H1 (cell line): ENCODE measurements around the gene HAGH. TPM values are rescaled to one million over a fixed set of nuclear protein-coding genes. Genes with fewer than 3 reads are reported as not detected.
A peak's percentile ranks its signal among the peaks of the same experiment; 100 is the strongest.

Experiments used
- CTCF ChIA-PET: fragments of 300-600 bp; sonication (Branson Sonifier 250); formaldehyde crosslinking; loops from one replicate; lab custom pipeline; 2021; ENCODE audit not compliant: partially characterized antibody; lab: Charles Lee
- POLR2A ChIA-PET: fragments of 300-600 bp; sonication (Branson Sonifier 250); formaldehyde crosslinking; loops from one replicate; lab custom pipeline; 2021; ENCODE audit warnings: inconsistent platforms; ENCODE audit not compliant: partially characterized antibody; lab: Charles Lee
- DNase-seq, 2 experiments: peaks; one replicate each; pipeline versions ENCODE4 v3.0.0 to v3.0.0-alpha.2; 2010 to 2022; ENCODE audit warnings: low spot score in 2 of 2, low read depth in 1 of 2, mixed read lengths in 1 of 2
- FAIRE-seq: peaks from 2 replicates; lab custom pipeline; 2011; peaks lifted over from hg19 to GRCh38; lab: Jason Lieb, UNC
- H2AFZ ChIP-seq: 2 replicates; pipeline ENCODE4 v1.8.1; 2012; ENCODE audit warnings: low read length, inconsistent platforms
- H2AK5ac ChIP-seq: 2 replicates; pipeline ENCODE4 v1.6.1; 2013; ENCODE audit warnings: low read depth, low read length
- H2BK120ac ChIP-seq: replicated peaks from 2 replicates; pipeline ENCODE3; 2013; ENCODE audit warnings: low read depth, low read length, inconsistent platforms
- H2BK12ac ChIP-seq: 2 replicates; pipeline ENCODE4 v1.6.1; 2013; ENCODE audit warnings: low read depth, low read length
- H2BK15ac ChIP-seq: 2 replicates; pipeline ENCODE4 v1.6.1; 2013; ENCODE audit warnings: low read length
- H2BK20ac ChIP-seq: 2 replicates; pipeline ENCODE4 v1.6.1; 2013; ENCODE audit warnings: low read length
- H2BK5ac ChIP-seq: 2 replicates; pipeline ENCODE4 v1.6.1; 2013; ENCODE audit warnings: low read depth, low read length
- H3K14ac ChIP-seq: 2 replicates; pipeline ENCODE4 v1.6.1; 2013; ENCODE audit warnings: inconsistent platforms; ENCODE audit not compliant: insufficient read length
- H3K18ac ChIP-seq: 2 replicates; pipeline ENCODE4 v1.6.1; 2013; ENCODE audit warnings: low read length; ENCODE audit errors: extremely low read depth
- H3K23ac ChIP-seq: 2 replicates; pipeline ENCODE4 v1.6.1; 2013; ENCODE audit warnings: inconsistent platforms; ENCODE audit not compliant: insufficient read length
- H3K23me2 ChIP-seq: 2 replicates; pipeline ENCODE4 v1.6.1; 2013; ENCODE audit warnings: low read depth, low read length
- H3K27ac ChIP-seq: 2 replicates; pipeline ENCODE4 v1.6.1; 2011; ENCODE audit warnings: low read depth, low read length, inconsistent platforms
- H3K27me3 ChIP-seq, 4 experiments: replicated peaks in 1 of 4; 1 replicate in 1 of 4; 2 replicates in 3 of 4; pipeline versions ENCODE4 v1.6.1 to v1.8.1; 2011 to 2013; ENCODE audit warnings: low read length in 3 of 4, mild to moderate bottlenecking in 3 of 4, inconsistent platforms in 2 of 4, mixed read lengths in 2 of 4, moderate library complexity in 1 of 4; ENCODE audit not compliant: control insufficient read depth in 3 of 4, insufficient read depth in 3 of 4; ENCODE audit errors: extremely low read depth in 1 of 4
- H3K36me3 ChIP-seq, 4 experiments: 2 replicates each; pipeline versions ENCODE4 v1.6.1 to v1.8.1; 2011 to 2013; ENCODE audit warnings: mild to moderate bottlenecking in 4 of 4, low read length in 3 of 4, moderate library complexity in 2 of 4, control low read depth in 1 of 4, inconsistent platforms in 1 of 4; ENCODE audit not compliant: insufficient read depth in 4 of 4, control insufficient read depth in 2 of 4
- H3K4ac ChIP-seq: replicated peaks from 2 replicates; pipeline ENCODE3; 2013; ENCODE audit warnings: low read length, low read depth, mixed read lengths, inconsistent platforms; ENCODE audit not compliant: insufficient read length
- H3K4me1 ChIP-seq, 4 experiments: replicated peaks in 1 of 4; 1 replicate in 1 of 4; 2 replicates in 3 of 4; pipeline versions ENCODE4 v1.6.1 to v1.8.1; 2011 to 2013; ENCODE audit warnings: low read length in 3 of 4, inconsistent platforms in 2 of 4, mixed read lengths in 1 of 4; ENCODE audit not compliant: insufficient read depth in 4 of 4, control insufficient read depth in 3 of 4
- H3K4me2 ChIP-seq, 2 experiments: 2 replicates each; pipeline versions ENCODE4 v1.6.1 to v1.8.1; 2011 to 2013; ENCODE audit warnings: low read depth in 2 of 2, low read length in 2 of 2, control low read depth in 1 of 2, inconsistent platforms in 1 of 2, mild to moderate bottlenecking in 1 of 2; ENCODE audit not compliant: insufficient read depth in 1 of 2
- H3K4me3 ChIP-seq, 4 experiments: fragments of 200-600, 300-600 bp in 1 of 4; sonication (generic), shearing (Covaris generic), sonication (Bioruptor Twin) in 1 of 4; 2 replicates each; pipeline versions ENCODE4 v1.5.1 to v1.8.1; 2011 to 2016; ENCODE audit warnings: low read length in 4 of 4, low read depth in 3 of 4, control low read depth in 2 of 4, inconsistent platforms in 2 of 4, mild to moderate bottlenecking in 2 of 4, mixed read lengths in 1 of 4, moderate library complexity in 1 of 4; ENCODE audit not compliant: insufficient read depth in 2 of 4; ENCODE audit errors: extremely low read depth in 1 of 4
- H3K56ac ChIP-seq: replicated peaks from 2 replicates; pipeline ENCODE3; 2013; ENCODE audit warnings: low read depth, mild to moderate bottlenecking, mixed read lengths, low read length, inconsistent platforms; ENCODE audit not compliant: insufficient read length
- H3K79me1 ChIP-seq: 2 replicates; pipeline ENCODE4 v1.6.1; 2013; ENCODE audit warnings: low read depth, low read length, control low read depth
- H3K79me2 ChIP-seq, 2 experiments: 2 replicates each; pipeline versions ENCODE4 v1.6.1 to v1.8.1; 2012 to 2013; ENCODE audit warnings: low read length in 2 of 2, mild to moderate bottlenecking in 2 of 2, inconsistent platforms in 1 of 2; ENCODE audit not compliant: insufficient read depth in 2 of 2, control insufficient read depth in 1 of 2
- H3K9ac ChIP-seq, 4 experiments: replicated peaks in 1 of 4; 1 replicate in 1 of 4; 2 replicates in 3 of 4; pipeline versions ENCODE4 v1.6.1 to v1.8.1; 2011 to 2013; ENCODE audit warnings: low read depth in 3 of 4, low read length in 3 of 4, control low read depth in 2 of 4, mild to moderate bottlenecking in 2 of 4, moderate library complexity in 2 of 4, inconsistent platforms in 1 of 4; ENCODE audit errors: extremely low read depth in 1 of 4
- H3K9me3 ChIP-seq, 2 experiments: 2 replicates each; pipeline versions ENCODE4 v1.6.1 to v1.8.1; 2012 to 2013; ENCODE audit warnings: mild to moderate bottlenecking in 2 of 2, moderate library complexity in 2 of 2, control low read depth in 1 of 2, inconsistent platforms in 1 of 2, low read depth in 1 of 2, low read length in 1 of 2, mixed read lengths in 1 of 2; ENCODE audit not compliant: insufficient read depth in 2 of 2
- H4K20me1 ChIP-seq, 2 experiments: replicated peaks in 1 of 2; 2 replicates each; pipeline versions ENCODE3 to v1.8.1; 2011 to 2013; ENCODE audit warnings: inconsistent platforms in 2 of 2, low read length in 2 of 2, mild to moderate bottlenecking in 1 of 2; ENCODE audit not compliant: insufficient read depth in 2 of 2, control insufficient read depth in 1 of 2
- H4K5ac ChIP-seq: 2 replicates; pipeline ENCODE4 v1.6.1; 2013; ENCODE audit warnings: low read length, low read depth, mixed read lengths, inconsistent platforms; ENCODE audit not compliant: insufficient read length
- H4K8ac ChIP-seq: 2 replicates; pipeline ENCODE4 v1.8.0; 2013; ENCODE audit warnings: mild to moderate bottlenecking, moderate library complexity, low read length, inconsistent platforms; ENCODE audit not compliant: insufficient read depth; ENCODE audit errors: extremely low read depth
- H4K91ac ChIP-seq: replicated peaks from 2 replicates; pipeline ENCODE3; 2013; ENCODE audit warnings: low read length, mixed read lengths, inconsistent platforms; ENCODE audit not compliant: insufficient read length
- GABPA ChIP-seq: IDR thresholded peaks from 2 replicates; pipeline ENCODE4 v1.6.1; 2011; ENCODE audit warnings: mild to moderate bottlenecking, low read length, moderate library complexity, borderline replicate concordance; ENCODE audit not compliant: insufficient read depth
- JUN ChIP-seq: IDR thresholded peaks from 2 replicates; pipeline ENCODE4 v1.6.1; 2011; ENCODE audit warnings: low read depth, mild to moderate bottlenecking, improper control_type of control experiment, low read length
- MAFK ChIP-seq: IDR thresholded peaks from 2 replicates; pipeline ENCODE4 v1.6.1; 2012; ENCODE audit warnings: low read depth, mild to moderate bottlenecking, improper control_type of control experiment, low read length
- MAX ChIP-seq: IDR thresholded peaks from 2 replicates; pipeline ENCODE4 v1.6.1; 2012; ENCODE audit warnings: inconsistent platforms
- RAD21 ChIP-seq, 2 experiments: IDR thresholded peaks in 1 of 2; conservative IDR thresholded peaks in 1 of 2; 2 replicates each; pipeline ENCODE4 v1.6.1; 2011; ENCODE audit warnings: low read depth in 2 of 2, low read length in 2 of 2, improper control_type of control experiment in 1 of 2, inconsistent platforms in 1 of 2, mild to moderate bottlenecking in 1 of 2, moderate library complexity in 1 of 2
- SUZ12 ChIP-seq: fragments of 200-600 bp; sonication (generic); IDR thresholded peaks from 2 replicates; pipeline ENCODE4 v1.6.1; 2012; ENCODE audit warnings: mild to moderate bottlenecking, inconsistent platforms, low read length, moderate library complexity, mixed read lengths
- WGBS, 2 experiments: shearing (Covaris generic) in 1 of 2; methylation state at CpG; one replicate each; pipeline versions ENCODE4 v1.1.6 to v1.1.7; 2013 to 2015; ENCODE audit warnings: low lambda C conversion rate in 2 of 2, mixed read lengths in 2 of 2, inconsistent platforms in 1 of 2, low coverage in 1 of 2, missing lambda C conversion rate in 1 of 2; ENCODE audit not compliant: insufficient replicate concordance in 2 of 2, insufficient coverage in 1 of 2, insufficient read length in 1 of 2; ENCODE audit errors: extremely low coverage in 1 of 2, missing lambda C conversion rate in 1 of 2; 5-methylcytosine and 5-hydroxymethylcytosine counted together
- polyA plus RNA-seq, 7 experiments: library from polyadenylated mRNA; depleted of rRNA in 3 of 7; stranded (reverse) in 5 of 7; unstranded in 2 of 7; fragments of >200 nt in 5 of 7; fragments of 200-250 nt in 2 of 7; gene quantifications; 1 replicate in 5 of 7; 2 replicates in 1 of 7; 4 replicates in 1 of 7; pipeline versions ENCODE4 v1.2.1 to v1.2.3, GENCODE V29; 2011 to 2013; ENCODE audit warnings: missing spikeins in 2 of 7, mixed read lengths in 2 of 7
- total RNA-seq: library from RNA; stranded (reverse); fragmentation: NEBNext Ultra II Directional; extraction: Animal tissue kit (Norgen Biotek cat#: 25700); gene quantifications from 2 replicates; pipeline ENCODE4 v1.2.1, GENCODE V29; 2021
- TF ChIP-seq, protein P1 (sequence below): IDR thresholded peaks from 2 replicates; pipeline ENCODE4 v1.6.1; 2012; ENCODE audit warnings: inconsistent platforms

The HAGH gene
- total and polyA plus RNA-seq, 2 of the 8 experiments (the other 6 are each of a cell fraction or from before 2014, with no cell fraction given): 28.7 to 40.6 TPM

DNA sequence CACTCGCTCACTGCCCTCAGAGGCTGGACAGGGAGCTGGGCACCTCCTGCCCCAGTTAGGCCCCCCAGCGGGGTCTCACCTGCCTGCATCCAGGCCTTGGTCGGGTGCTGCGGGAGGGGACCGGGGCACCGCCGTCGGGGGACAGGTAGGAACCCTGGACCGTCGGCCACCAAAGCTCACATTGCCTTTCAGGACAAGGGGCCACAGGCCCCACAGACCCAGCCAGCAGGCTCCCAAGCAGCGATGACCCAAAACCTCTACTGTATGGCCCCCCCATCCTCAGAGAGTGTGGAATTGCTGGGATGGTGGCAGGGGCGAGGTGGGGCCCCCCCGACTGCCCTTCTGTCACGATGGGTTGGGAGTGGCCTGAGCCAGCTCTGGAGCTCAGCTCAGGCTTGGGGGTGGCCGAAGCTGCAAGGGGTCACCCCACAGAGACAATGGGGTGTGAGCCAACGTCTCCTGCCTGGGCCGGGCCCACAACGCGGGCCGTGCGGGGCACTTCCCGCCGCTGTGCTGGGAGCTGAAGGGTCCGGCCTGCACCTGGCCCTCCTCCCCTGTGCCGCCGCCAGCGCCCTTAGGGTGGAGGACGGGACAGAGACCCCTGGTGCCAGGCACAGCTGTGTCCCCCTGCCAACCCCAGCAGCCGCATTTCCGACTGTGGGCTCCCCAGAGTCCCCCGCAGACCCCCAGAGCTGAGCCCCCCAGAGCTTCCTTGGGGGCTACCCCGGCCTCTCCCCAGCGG is 33.6 kb downstream of the HAGH start:
- no peaks in the 10 kb centered on the region for H3K23me2 ChIP-seq
- no peak overlapping the region for H2BK5ac ChIP-seq
- H3K14ac ChIP-seq: no peak overlapping the region
- H2BK120ac ChIP-seq: no peak overlapping the region
- no peak overlapping the region for H2AK5ac ChIP-seq
- H2BK12ac ChIP-seq: no peak overlapping the region
- peaks cover 0 to 2% of the 10 kb centered on the region in 2 experiments for H4K20me1 ChIP-seq
- no peak for FAIRE-seq
- H4K8ac ChIP-seq: peak overlapping the region; percentile 25; the same call in 1 of the 2 replicates
- H3K79me1 ChIP-seq: no peaks in the 10 kb centered on the region; the same call in 1 of the 2 replicates
- no peak overlapping the region for H3K18ac ChIP-seq
- no peak overlapping the region for H4K91ac ChIP-seq
- no peak overlapping the region for H3K4me2 ChIP-seq
- ChIA-PET POLR2A (interaction anchor here (1.0 to 4.2 kb wide), 4 partner anchors 9 to 21 kb away, joined by 4 to 26 read pairs (median 22); partner anchors contain the start of genes EME2, MRPS34, NME3 and NUBP2), CTCF (interaction anchor here (1.0 to 2.2 kb wide), 7 partner anchors 10 to 69 kb away, joined by 3 to 6 read pairs (median 6); partner anchors contain the start of genes EME2, MRPS34, NUBP2 and SPSB3)
- H2BK20ac ChIP-seq: no peak overlapping the region
- no peak overlapping the region for H2AFZ ChIP-seq
- H3K56ac ChIP-seq: no peak overlapping the region
- peaks cover 0 to 29% (median 2%) of the 10 kb centered on the region in 4 experiments; a peak in 3 of 8 replicates for H3K36me3 ChIP-seq
- H2BK15ac ChIP-seq: no peak overlapping the region
- no peak overlapping the region for H4K5ac ChIP-seq
- no peak overlapping the region for H3K4me3 ChIP-seq
- H3K9me3 ChIP-seq: peaks cover 4 to 8% of the 10 kb centered on the region in 2 experiments
- no peak overlapping the region for H3K9ac ChIP-seq
- H3K79me2 ChIP-seq: no peaks in the 10 kb centered on the region
- DNase-seq: no peak
- H3K4me1 ChIP-seq: no peaks in the 10 kb centered on the region
- H3K27ac ChIP-seq: no peak overlapping the region
- H3K4ac ChIP-seq: no peak overlapping the region
- H3K27me3 ChIP-seq: no peaks in the 10 kb centered on the region
- WGBS, 2 experiments: 97% methylated on average over 24 of the region's 33 CpGs; no CpG with 5 or more reads in 1 of the 2 experiments
- no peak overlapping the region for H3K23ac ChIP-seq
- no peak for TF ChIP-seq MAFK
- no peak for TF ChIP-seq MAX
- no peak for TF ChIP-seq GABPA
- TF ChIP-seq JUN: no peak
- TF ChIP-seq RAD21 (IDR thresholded peaks at IDR 0.05 in 1 of 2, conservative IDR thresholded peaks at IDR 0.05 in 1 of 2; ENCODE audit: low read depth in 2 of 2, low read length in 2 of 2): no peak
- TF ChIP-seq SUZ12: no peak
- TF ChIP-seq, protein P1, sequence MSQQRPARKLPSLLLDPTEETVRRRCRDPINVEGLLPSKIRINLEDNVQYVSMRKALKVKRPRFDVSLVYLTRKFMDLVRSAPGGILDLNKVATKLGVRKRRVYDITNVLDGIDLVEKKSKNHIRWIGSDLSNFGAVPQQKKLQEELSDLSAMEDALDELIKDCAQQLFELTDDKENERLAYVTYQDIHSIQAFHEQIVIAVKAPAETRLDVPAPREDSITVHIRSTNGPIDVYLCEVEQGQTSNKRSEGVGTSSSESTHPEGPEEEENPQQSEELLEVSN: no peak
